GM12878 (cell line): ENCODE results near the gene GHITM. TPM values are rescaled to one million over a fixed set of nuclear protein-coding genes. Genes with fewer than 3 reads are reported as not detected.

ENCODE experiments used
- ATF2 ChIP-seq: IDR thresholded peaks from 2 replicates; pipeline ENCODE4 v1.6.1; 2012; ENCODE audit warnings: low read length, inconsistent platforms
- BHLHE40 ChIP-seq, 2 experiments: fragments of 450-650 bp in 1 of 2; IDR thresholded peaks; 2 replicates each; pipeline ENCODE4 v1.6.1; 2011 to 2017; ENCODE audit warnings: low read depth in 2 of 2, borderline replicate concordance in 1 of 2, improper control_type of control experiment in 1 of 2, low read length in 1 of 2, mild to moderate bottlenecking in 1 of 2
- CBFB ChIP-seq: IDR thresholded peaks from 2 replicates; pipeline ENCODE4 v1.6.1; 2016; ENCODE audit warnings: antibody characterized with exemption, low read depth
- CBX5 ChIP-seq: sonication (generic); IDR thresholded peaks from 2 replicates; pipeline ENCODE4 v1.6.1; 2016; ENCODE audit warnings: low read depth, moderate library complexity, mild to moderate bottlenecking, inconsistent platforms
- CHD2 ChIP-seq: IDR thresholded peaks from 2 replicates; pipeline ENCODE4 v1.6.1; 2011; ENCODE audit warnings: low read depth, low read length, improper control_type of control experiment, borderline replicate concordance
- CHD4 ChIP-seq: fragments of 200-600 bp; sonication (generic); IDR thresholded peaks from 2 replicates; pipeline ENCODE4 v1.6.1; 2016; ENCODE audit warnings: mild to moderate bottlenecking
- CUX1 ChIP-seq: IDR thresholded peaks from 2 replicates; pipeline ENCODE4 v1.6.1; 2012; ENCODE audit warnings: improper control_type of control experiment, low read depth, low read length; ENCODE audit not compliant: insufficient replicate concordance
- DPF2 ChIP-seq: fragments of 450-650 bp; IDR thresholded peaks from 2 replicates; pipeline ENCODE4 v1.6.1; 2017; ENCODE audit warnings: mild to moderate bottlenecking
- EED ChIP-seq: sonication (generic); IDR thresholded peaks from 2 replicates; pipeline ENCODE4 v1.6.1; 2016; ENCODE audit warnings: antibody characterized with exemption, low read depth
- EGR1 ChIP-seq, 2 experiments: IDR thresholded peaks; 1 replicate in 1 of 2; 2 replicates in 1 of 2; pipeline ENCODE4 v1.6.1; 2011 to 2012; ENCODE audit warnings: low read depth in 2 of 2, low read length in 2 of 2, borderline replicate concordance in 1 of 2, mild to moderate bottlenecking in 1 of 2, moderate library complexity in 1 of 2
- ELK1 ChIP-seq: IDR thresholded peaks from 2 replicates; pipeline ENCODE4 v1.6.1; 2012; ENCODE audit warnings: low read depth, low read length, improper control_type of control experiment
- FOXM1 ChIP-seq: IDR thresholded peaks from 2 replicates; pipeline ENCODE4 v1.6.1; 2012; ENCODE audit warnings: low read depth, mild to moderate bottlenecking, inconsistent platforms, low read length, moderate library complexity
- LARP7 ChIP-seq: fragments of 450-650 bp; IDR thresholded peaks from 2 replicates; pipeline ENCODE4 v1.6.1; 2017; ENCODE audit warnings: mild to moderate bottlenecking
- MYC ChIP-seq: IDR thresholded peaks from 2 replicates; pipeline ENCODE4 v1.6.1; 2011; ENCODE audit warnings: mild to moderate bottlenecking, low read length, moderate library complexity, inconsistent platforms; ENCODE audit not compliant: insufficient read depth, insufficient replicate concordance, insufficient read length, severe bottlenecking
- NR2C2 ChIP-seq: IDR thresholded peaks from 2 replicates; pipeline ENCODE4 v1.6.1; 2011; ENCODE audit warnings: borderline replicate concordance, low read depth; ENCODE audit not compliant: control insufficient read depth, insufficient read length
- NRF1 ChIP-seq: conservative IDR thresholded peaks from 2 replicates; pipeline ENCODE4 v1.6.1; 2011; ENCODE audit warnings: mild to moderate bottlenecking, low read depth, low read length, improper control_type of control experiment
- POLR2AphosphoS2 ChIP-seq: IDR thresholded peaks from 2 replicates; pipeline ENCODE4 v1.6.1; 2011; ENCODE audit warnings: low read depth, mild to moderate bottlenecking, low read length, improper control_type of control experiment, moderate library complexity
- RB1 ChIP-seq: fragments of 450-650 bp; formaldehyde crosslinking; IDR thresholded peaks from 2 replicates; pipeline ENCODE4 v1.6.1; 2017; ENCODE audit warnings: mild to moderate bottlenecking, borderline replicate concordance
- RBBP5 ChIP-seq: fragments of 200-600 bp; sonication (generic); conservative IDR thresholded peaks from 2 replicates; pipeline ENCODE4 v1.6.1; 2016
- SREBF2 ChIP-seq: IDR thresholded peaks from 2 replicates; pipeline ENCODE4 v1.6.1; 2012; ENCODE audit warnings: mild to moderate bottlenecking, low read length
- SUZ12 ChIP-seq: fragments of 200-600 bp; sonication (generic); IDR thresholded peaks from one replicate; pipeline ENCODE4 v1.6.1; 2018; ENCODE audit warnings: antibody characterized with exemption, mild to moderate bottlenecking; ENCODE audit not compliant: unreplicated experiment
- TBL1XR1 ChIP-seq: IDR thresholded peaks from 2 replicates; pipeline ENCODE4 v1.6.1; 2012; ENCODE audit warnings: low read depth, low read length, improper control_type of control experiment
- polyA plus RNA-seq, 11 experiments: library from polyadenylated mRNA; depleted of rRNA in 4 of 11; unstranded in 6 of 11; stranded (reverse) in 5 of 11; fragments of >200 nt; fragmentation: Nextera tagmentation in 4 of 11; fragmentation: Illumina TruSeq in 1 of 11; extraction: Ambion mirVana in 4 of 11; extraction: Trizol in 1 of 11; gene quantifications; 1 replicate in 1 of 11; 2 replicates in 10 of 11; pipeline versions ENCODE4 v1.2.1 to v1.2.3, GENCODE V29; 2011 to 2016; ENCODE audit warnings: inconsistent platforms in 2 of 11, missing spikeins in 2 of 11, low read depth in 1 of 11
- total RNA-seq, 4 experiments: library from RNA; depleted of rRNA in 3 of 4; stranded (reverse); fragments of >200 nt in 3 of 4; fragmentation: Illumina TruSeq in 1 of 4; extraction: Trizol in 1 of 4; gene quantifications; 2 replicates each; pipeline versions ENCODE4 v1.2.1 to v1.2.3, GENCODE V29; 2013 to 2021
- TF ChIP-seq, protein P1 (sequence below): IDR thresholded peaks from 2 replicates; pipeline ENCODE4 v1.6.1; 2011; ENCODE audit warnings: borderline replicate concordance, low read depth, mild to moderate bottlenecking, moderate library complexity, mixed read lengths, low read length; ENCODE audit not compliant: insufficient read depth; ENCODE audit errors: extremely low read length

GHITM gene
- total and polyA plus RNA-seq, 10 of the 15 experiments (the other 5 are each of a cell fraction or from before 2014, with no cell fraction given) = 120 to 501 (median 209) TPM

DNA sequence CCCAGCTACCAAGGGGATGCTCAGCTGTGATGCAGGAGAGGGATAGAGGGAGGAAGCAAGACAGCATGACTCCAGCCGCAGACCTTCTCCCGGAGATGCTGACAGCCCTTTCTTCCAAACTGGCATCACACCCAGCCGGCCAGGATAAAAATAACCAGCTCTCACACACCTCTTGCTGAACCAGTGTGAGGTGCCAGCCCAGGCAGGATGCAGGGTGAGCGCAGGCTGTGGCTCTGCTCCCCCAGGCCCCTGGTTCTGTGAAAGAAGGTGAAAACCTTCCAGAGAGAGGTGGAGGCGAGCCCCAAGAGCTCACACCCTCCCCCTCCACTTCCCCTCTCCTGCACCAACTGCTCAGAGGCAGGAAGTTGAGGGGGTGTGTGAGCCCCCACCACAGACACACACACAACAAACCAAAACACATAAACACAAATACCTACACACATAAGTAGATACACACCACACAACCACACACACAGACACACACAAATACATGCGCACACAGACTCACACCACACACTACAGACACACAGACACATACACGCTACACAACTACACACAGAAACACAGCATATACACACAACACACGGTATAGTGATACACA lies 38.3 kb downstream of the GHITM start (continued):
- no peak for TF ChIP-seq ATF2
- TF ChIP-seq CBFB = no peak
- TF ChIP-seq NR2C2 = no peak
- no peak for TF ChIP-seq FOXM1
- TF ChIP-seq RBBP5 = no peak
- no peak for TF ChIP-seq MYC
- no peak for TF ChIP-seq SREBF2
- TF ChIP-seq, protein P1, sequence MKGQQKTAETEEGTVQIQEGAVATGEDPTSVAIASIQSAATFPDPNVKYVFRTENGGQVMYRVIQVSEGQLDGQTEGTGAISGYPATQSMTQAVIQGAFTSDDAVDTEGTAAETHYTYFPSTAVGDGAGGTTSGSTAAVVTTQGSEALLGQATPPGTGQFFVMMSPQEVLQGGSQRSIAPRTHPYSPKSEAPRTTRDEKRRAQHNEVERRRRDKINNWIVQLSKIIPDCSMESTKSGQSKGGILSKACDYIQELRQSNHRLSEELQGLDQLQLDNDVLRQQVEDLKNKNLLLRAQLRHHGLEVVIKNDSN = no peak
- TF ChIP-seq TBL1XR1 = 0 out of 2 replicates have a peak, but pooled peaks have one; percentile 68
- no peak for TF ChIP-seq CHD4
- TF ChIP-seq EGR1 (IDR thresholded peaks at IDR 0.05; ENCODE audit: borderline replicate concordance in 1 of 2, low read depth in 2 of 2, low read length in 2 of 2) = peak in 1 of 2 experiments; percentile 56; a peak in 1 of 3 replicates
- TF ChIP-seq CHD2 = peak; percentile 70
- no peak for TF ChIP-seq SUZ12
- no peak for TF ChIP-seq NRF1
- TF ChIP-seq CUX1 = no peak
- TF ChIP-seq BHLHE40 (IDR thresholded peaks at IDR 0.05; ENCODE audit: borderline replicate concordance in 1 of 2, low read depth in 2 of 2, low read length in 1 of 2) = peak; percentile 38 to 53; a peak in 2 of 4 replicates
- no peak for TF ChIP-seq ELK1
- 0 out of 2 replicates have a peak, but pooled peaks have one; percentile 44 for TF ChIP-seq DPF2
- TF ChIP-seq CBX5 = no peak
- TF ChIP-seq LARP7 = no peak
- no peak for TF ChIP-seq EED
- TF ChIP-seq POLR2AphosphoS2 = no peak
- TF ChIP-seq RB1 = no peak
